SU-DHL-6 (cell line): Measurements from ENCODE around the gene CD47.

Experiments
- H2AFZ ChIP-seq: fragments of 200-600 bp; sonication (generic); 2 replicates; pipeline ENCODE4 v1.6.1; 2014; ENCODE audit warnings: low read depth, mild to moderate bottlenecking, moderate library complexity, mixed read lengths, antibody characterized with exemption, low read length; ENCODE audit not compliant: severe bottlenecking
- H3F3A ChIP-seq: fragments of 200-600 bp; shearing (Covaris generic); 2 replicates; pipeline ENCODE4 v1.6.0; 2016; ENCODE audit warnings: antibody characterized with exemption, mild to moderate bottlenecking; ENCODE audit not compliant: insufficient read depth
- H3K27ac ChIP-seq: fragments of 200-600 bp; sonication (generic); 2 replicates; pipeline ENCODE4 v1.5.1; 2016; ENCODE audit warnings: low read depth, mild to moderate bottlenecking, low read length, moderate library complexity, mixed read lengths
- H3K27me3 ChIP-seq: fragments of 200-600 bp; sonication (generic), shearing (Covaris generic); 2 replicates; pipeline ENCODE4 v1.6.0; 2014; ENCODE audit warnings: mild to moderate bottlenecking, low read length
- H3K36me3 ChIP-seq: fragments of 200-600 bp; sonication (generic); 2 replicates; pipeline ENCODE4 v1.6.1; 2014; ENCODE audit warnings: mild to moderate bottlenecking, low read length, mixed read lengths
- H3K4me2 ChIP-seq: fragments of 300-600, 200-600 bp; shearing (Covaris generic), sonication (generic); 2 replicates; pipeline ENCODE4 v1.6.0; 2014; ENCODE audit warnings: low read length, low read depth, mild to moderate bottlenecking; ENCODE audit not compliant: poor library complexity, severe bottlenecking
- H3K4me3 ChIP-seq: fragments of 200-600 bp; sonication (generic); 2 replicates; pipeline ENCODE4 v1.5.1; 2014; ENCODE audit warnings: antibody characterized with exemption, low read length, mild to moderate bottlenecking, mixed read lengths; ENCODE audit not compliant: insufficient read depth, poor library complexity, severe bottlenecking
- H3K79me2 ChIP-seq: fragments of 200-600 bp; sonication (generic); 2 replicates; pipeline ENCODE4 v1.6.1; 2014; ENCODE audit warnings: mild to moderate bottlenecking, low read length, moderate library complexity; ENCODE audit not compliant: insufficient read depth
- H3K9ac ChIP-seq: fragments of 200-600 bp; sonication (generic); 2 replicates; pipeline ENCODE4 v1.7.0; 2014; ENCODE audit warnings: mild to moderate bottlenecking, low read length
- H3K9me2 ChIP-seq: fragments of 200-600 bp; sonication (generic); replicated peaks from 2 replicates; pipeline ENCODE4 v1.6.1; 2014; ENCODE audit warnings: low read length; ENCODE audit not compliant: insufficient read depth
- H3K9me3 ChIP-seq: fragments of 200-600 bp; sonication (generic); 2 replicates; pipeline ENCODE4 v1.6.1; 2014; ENCODE audit warnings: low read length, mixed read lengths; ENCODE audit not compliant: insufficient read depth
- H4K20me1 ChIP-seq: fragments of 200-600 bp; sonication (generic); 2 replicates; pipeline ENCODE4 v1.6.1; 2014; ENCODE audit warnings: low read depth, mild to moderate bottlenecking, antibody characterized with exemption, low read length, moderate library complexity, mixed read lengths
- CTCF ChIP-seq: fragments of 200-600 bp; sonication (generic); IDR thresholded peaks from one replicate; pipeline ENCODE4 v1.5.1; 2017; ENCODE audit warnings: antibody characterized with exemption, mild to moderate bottlenecking, low read length, moderate library complexity; ENCODE audit not compliant: insufficient read depth, poor library complexity, severe bottlenecking
- EZH2phosphoT487 ChIP-seq: fragments of 200-600 bp; sonication (generic), shearing (Covaris generic); conservative IDR thresholded peaks from 2 replicates; pipeline ENCODE4 v1.6.1; 2018; ENCODE audit warnings: mild to moderate bottlenecking, antibody characterized with exemption, low read length, moderate library complexity, mixed read lengths

CD47 gene

GRCh38 chr3:108006077-108006771 lies 84.6 kb downstream of the CD47 start:
- H3K9ac ChIP-seq, result no peak overlapping the region
- H3K4me2 ChIP-seq, result no peak overlapping the region
- no peak overlapping the region for H3K4me3 ChIP-seq
- no peak overlapping the region for H3K27ac ChIP-seq
- no peaks in the 10 kb centered on the region for H3K79me2 ChIP-seq
- no peak overlapping the region for H2AFZ ChIP-seq
- no peaks in the 10 kb centered on the region for H3K9me3 ChIP-seq
- TF ChIP-seq CTCF, result no peak
- no peak for TF ChIP-seq EZH2phosphoT487
- H3K27me3 ChIP-seq, result no peaks in the 10 kb centered on the region
- H3F3A ChIP-seq, result no peaks in the 10 kb centered on the region
- no peaks in the 10 kb centered on the region for H3K9me2 ChIP-seq
- no peaks in the 10 kb centered on the region for H3K36me3 ChIP-seq
- no peaks in the 10 kb centered on the region for H4K20me1 ChIP-seq

- no peak for TF ChIP-seq CTCF
- no peak for TF ChIP-seq EZH2phosphoT487
- Histone ChIP-seq H2AFZ (no peak overlapping the region), H3F3A (no peaks in the 10 kb centered on the region), H3K4me2 (no peak overlapping the region), H3K36me3 (no peaks in the 10 kb centered on the region), H3K9me2 (no peaks in the 10 kb centered on the region), H3K27me3 (no peaks in the 10 kb centered on the region), H3K9ac (no peak overlapping the region), H4K20me1 (no peaks in the 10 kb centered on the region), H3K4me3 (no peak overlapping the region), H3K79me2 (no peaks in the 10 kb centered on the region), H3K9me3 (no peaks in the 10 kb centered on the region), H3K27ac (no peak overlapping the region)
Observed at GRCh38 chr3:108004647-108005046, 86.2 kb downstream of the CD47 start.

- Histone ChIP-seq H3K9ac (no peak overlapping the region), H3K79me2 (no peaks in the 10 kb centered on the region), H3K27ac (no peak overlapping the region), H3K9me2 (no peaks in the 10 kb centered on the region), H3F3A (no peaks in the 10 kb centered on the region), H3K4me3 (no peak overlapping the region), H4K20me1 (no peaks in the 10 kb centered on the region), H3K27me3 (no peaks in the 10 kb centered on the region), H3K36me3 (no peaks in the 10 kb centered on the region), H2AFZ (no peak overlapping the region), H3K4me2 (no peak overlapping the region), H3K9me3 (no peaks in the 10 kb centered on the region)
- TF ChIP-seq EZH2phosphoT487 (no peak), CTCF (no peak)
Observed at GRCh38 chr3:108001457-108001856, 89.4 kb downstream of the CD47 start.
